ENCODE measurements around the gene TAS2R43. TPM values are rescaled to one million over a fixed set of nuclear protein-coding genes. Genes with fewer than 3 reads are reported as not detected.
"Not testable (repeated sequence)": the region's sequence is repeated elsewhere in the genome, so short reads cannot be mapped to it uniquely, and the experiment has no call there.

TAS2R43 gene
- total RNA-seq, 1 donor from 2014 or later, result 0.52 TPM

- H3K36me3 Mint-ChIP-seq (ENCODE audit: low read depth, unreplicated experiment), result peaks cover 9% of the 10 kb centered on the region
- no peaks in the 10 kb centered on the region for H3K27me3 Mint-ChIP-seq (ENCODE audit: low read depth, unreplicated experiment)
- H3K4me3 Mint-ChIP-seq (ENCODE audit: unreplicated experiment), result no peak overlapping the region
- H2AFZ ChIP-seq (ENCODE audit: low read depth, low read length), result no peak overlapping the region
- H3K4me1 ChIP-seq (ENCODE audit: insufficient read depth, low read length), result no peaks in the 10 kb centered on the region
- peaks cover 8% of the 10 kb centered on the region for H3K4me1 Mint-ChIP-seq (ENCODE audit: low read depth, unreplicated experiment)
- TF ChIP-seq, protein P1, sequence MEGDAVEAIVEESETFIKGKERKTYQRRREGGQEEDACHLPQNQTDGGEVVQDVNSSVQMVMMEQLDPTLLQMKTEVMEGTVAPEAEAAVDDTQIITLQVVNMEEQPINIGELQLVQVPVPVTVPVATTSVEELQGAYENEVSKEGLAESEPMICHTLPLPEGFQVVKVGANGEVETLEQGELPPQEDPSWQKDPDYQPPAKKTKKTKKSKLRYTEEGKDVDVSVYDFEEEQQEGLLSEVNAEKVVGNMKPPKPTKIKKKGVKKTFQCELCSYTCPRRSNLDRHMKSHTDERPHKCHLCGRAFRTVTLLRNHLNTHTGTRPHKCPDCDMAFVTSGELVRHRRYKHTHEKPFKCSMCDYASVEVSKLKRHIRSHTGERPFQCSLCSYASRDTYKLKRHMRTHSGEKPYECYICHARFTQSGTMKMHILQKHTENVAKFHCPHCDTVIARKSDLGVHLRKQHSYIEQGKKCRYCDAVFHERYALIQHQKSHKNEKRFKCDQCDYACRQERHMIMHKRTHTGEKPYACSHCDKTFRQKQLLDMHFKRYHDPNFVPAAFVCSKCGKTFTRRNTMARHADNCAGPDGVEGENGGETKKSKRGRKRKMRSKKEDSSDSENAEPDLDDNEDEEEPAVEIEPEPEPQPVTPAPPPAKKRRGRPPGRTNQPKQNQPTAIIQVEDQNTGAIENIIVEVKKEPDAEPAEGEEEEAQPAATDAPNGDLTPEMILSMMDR (IDR thresholded peaks at IDR 0.05; ENCODE audit: insufficient read depth, low read depth, low read length), result no peak
- H3K27ac Mint-ChIP-seq (ENCODE audit: unreplicated experiment), result no peak overlapping the region
- no peak overlapping the region for H3K27ac ChIP-seq (ENCODE audit: low read depth, low read length)
- no peaks in the 10 kb centered on the region for H3K9me3 Mint-ChIP-seq (ENCODE audit: unreplicated experiment)
- H3K4me3 ChIP-seq (ENCODE audit: insufficient read depth, low read depth, low read length), result no peak overlapping the region
- no peaks in the 10 kb centered on the region for H3K9me3 ChIP-seq (ENCODE audit: insufficient read depth, low read depth, low read length)
- H4K20me1 ChIP-seq (ENCODE audit: insufficient read depth, low read length), result peaks cover 8% of the 10 kb centered on the region
- H3K4me2 ChIP-seq (ENCODE audit: low read length), result no peak overlapping the region
- no peaks in the 10 kb centered on the region for H3K27me3 ChIP-seq (ENCODE audit: insufficient read depth, low read length)
- H3K9ac ChIP-seq (ENCODE audit: low read length), result no peak overlapping the region
- DNase-seq (ENCODE audit: low read depth) (no peak), FAIRE-seq (no peak)
- H3K79me2 ChIP-seq (ENCODE audit: insufficient read depth, low read length), result peaks cover 10% of the 10 kb centered on the region
- H3K36me3 ChIP-seq (ENCODE audit: insufficient read depth, low read length), result no peaks in the 10 kb centered on the region
These were observed 21.1 kb downstream of the TAS2R43 start for GRCh38 chr12:11070999-11071398.

- no peak for TF ChIP-seq EZH2 (IDR thresholded peaks at IDR 0.05; ENCODE audit: insufficient read depth, low read length)
- TF ChIP-seq, protein P1 (IDR thresholded peaks at IDR 0.05; ENCODE audit: insufficient read depth, low read depth, low read length), result no peak
- H3K4me2 ChIP-seq (ENCODE audit: low read length), result no peak overlapping the region
- H3K79me2 ChIP-seq (ENCODE audit: insufficient read depth, low read length), result peaks cover 10% of the 10 kb centered on the region
- no peaks in the 10 kb centered on the region for H3K36me3 ChIP-seq (ENCODE audit: insufficient read depth, low read length)
- no peaks in the 10 kb centered on the region for H3K9me3 ChIP-seq (ENCODE audit: insufficient read depth, low read depth, low read length)
- H3K27ac ChIP-seq (ENCODE audit: low read depth, low read length), result no peak overlapping the region
- H3K27ac Mint-ChIP-seq (ENCODE audit: unreplicated experiment), result no peak overlapping the region
- H3K4me3 ChIP-seq (ENCODE audit: insufficient read depth, low read depth, low read length), result no peak overlapping the region
- H3K4me3 Mint-ChIP-seq (ENCODE audit: unreplicated experiment), result no peak overlapping the region
- peaks cover 9% of the 10 kb centered on the region for H3K36me3 Mint-ChIP-seq (ENCODE audit: low read depth, unreplicated experiment)
- no peaks in the 10 kb centered on the region for H3K9me3 Mint-ChIP-seq (ENCODE audit: unreplicated experiment)
- H3K27me3 Mint-ChIP-seq (ENCODE audit: low read depth, unreplicated experiment), result no peaks in the 10 kb centered on the region
- FAIRE-seq (no peak), DNase-seq (ENCODE audit: low read depth) (no peak)
- no peak overlapping the region for H3K9ac ChIP-seq (ENCODE audit: low read length)
- no peaks in the 10 kb centered on the region for H3K4me1 ChIP-seq (ENCODE audit: insufficient read depth, low read length)
- H3K4me1 Mint-ChIP-seq (ENCODE audit: low read depth, unreplicated experiment), result peaks cover 8% of the 10 kb centered on the region
- H2AFZ ChIP-seq (ENCODE audit: low read depth, low read length), result no peak overlapping the region
- H3K27me3 ChIP-seq (ENCODE audit: insufficient read depth, low read length), result no peaks in the 10 kb centered on the region
- peaks cover 8% of the 10 kb centered on the region for H4K20me1 ChIP-seq (ENCODE audit: insufficient read depth, low read length)
These were observed 22.2 kb downstream of the TAS2R43 start for GRCh38 chr12:11069854-11070365.

DNA sequence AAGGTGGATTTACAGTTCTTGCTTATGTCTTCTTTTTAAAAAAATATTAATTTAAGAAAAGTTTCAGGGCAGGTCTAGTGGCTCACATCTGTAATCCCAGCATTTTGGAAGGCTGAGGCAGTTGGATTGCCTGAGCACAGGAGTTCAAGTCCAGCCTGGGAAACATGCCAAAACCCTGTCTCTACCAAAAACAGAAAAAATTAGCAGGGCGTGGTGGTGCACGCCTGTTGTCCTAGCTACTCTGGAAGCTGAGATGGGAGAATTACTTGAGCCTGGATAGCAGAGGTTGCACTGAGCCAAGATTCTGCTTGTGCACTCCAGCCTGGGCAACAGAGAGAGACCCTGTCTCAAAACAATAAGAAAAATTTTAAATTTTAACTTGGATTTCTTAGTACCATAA lies 24.6 kb downstream of the TAS2R43 start:
- Histone ChIP-seq H3K27me3 (ENCODE audit: insufficient read depth, low read length) (no peaks in the 10 kb centered on the region), H3K4me1 (ENCODE audit: insufficient read depth, low read length) (no peaks in the 10 kb centered on the region), H3K4me2 (ENCODE audit: low read length) (no peak overlapping the region), H3K27ac (ENCODE audit: low read depth, low read length) (no peak overlapping the region), H4K20me1 (ENCODE audit: insufficient read depth, low read length) (peaks cover 3% of the 10 kb centered on the region), H3K9me3 (ENCODE audit: insufficient read depth, low read depth, low read length) (no peaks in the 10 kb centered on the region), H3K9ac (ENCODE audit: low read length) (no peak overlapping the region), H2AFZ (ENCODE audit: low read depth, low read length) (no peak overlapping the region), H3K4me3 (ENCODE audit: insufficient read depth, low read depth, low read length) (no peak overlapping the region), H3K79me2 (ENCODE audit: insufficient read depth, low read length) (peaks cover 10% of the 10 kb centered on the region), H3K36me3 (ENCODE audit: insufficient read depth, low read length) (no peaks in the 10 kb centered on the region)
- Mint-ChIP-seq H3K27me3 (ENCODE audit: low read depth, unreplicated experiment) (no peaks in the 10 kb centered on the region), H3K4me1 (ENCODE audit: low read depth, unreplicated experiment) (peaks cover 8% of the 10 kb centered on the region), H3K4me3 (ENCODE audit: unreplicated experiment) (no peak overlapping the region), H3K9me3 (ENCODE audit: unreplicated experiment) (no peaks in the 10 kb centered on the region), H3K27ac (ENCODE audit: unreplicated experiment) (no peak overlapping the region), H3K36me3 (ENCODE audit: low read depth, unreplicated experiment) (peaks cover 9% of the 10 kb centered on the region)
- DNase-seq (ENCODE audit: low read depth) (peak; percentile 45), FAIRE-seq (no peak)
- no peak for TF ChIP-seq EZH2 (IDR thresholded peaks at IDR 0.05; ENCODE audit: insufficient read depth, low read length)
- TF ChIP-seq, protein P1 (IDR thresholded peaks at IDR 0.05; ENCODE audit: insufficient read depth, low read depth, low read length), result no peak

GRCh38 chr12:11062194-11062593 lies 29.9 kb downstream of the TAS2R43 start, which contains the start of gene TAS2R46:
TAS2R46 (minus strand) TSS chr12:11062294; CDS start chr12:11062294, 0 bp downstream.
- H3K9ac ChIP-seq (ENCODE audit: low read length); DNase-seq (ENCODE audit: low read depth); H3K4me3 ChIP-seq (ENCODE audit: insufficient read depth, low read depth, low read length); H3K27ac Mint-ChIP-seq (ENCODE audit: unreplicated experiment); H3K27me3 ChIP-seq (ENCODE audit: insufficient read depth, low read length); H3K36me3 ChIP-seq (ENCODE audit: insufficient read depth, low read length); H3K9me3 Mint-ChIP-seq (ENCODE audit: unreplicated experiment); H3K4me2 ChIP-seq (ENCODE audit: low read length); H3K4me1 Mint-ChIP-seq (ENCODE audit: low read depth, unreplicated experiment); H3K4me1 ChIP-seq (ENCODE audit: insufficient read depth, low read length); H3K27ac ChIP-seq (ENCODE audit: low read depth, low read length); H4K20me1 ChIP-seq (ENCODE audit: insufficient read depth, low read length); H3K9me3 ChIP-seq (ENCODE audit: insufficient read depth, low read depth, low read length); H2AFZ ChIP-seq (ENCODE audit: low read depth, low read length); H3K36me3 Mint-ChIP-seq (ENCODE audit: low read depth, unreplicated experiment); H3K79me2 ChIP-seq (ENCODE audit: insufficient read depth, low read length); H3K27me3 Mint-ChIP-seq (ENCODE audit: low read depth, unreplicated experiment); H3K4me3 Mint-ChIP-seq (ENCODE audit: unreplicated experiment): not testable (repeated sequence)
- FAIRE-seq, result peak; percentile 59

All from astrocyte (in vitro differentiated cells and primary cell).